ENCODE results near the gene PRRX2.

The PRRX2 gene

DNA sequence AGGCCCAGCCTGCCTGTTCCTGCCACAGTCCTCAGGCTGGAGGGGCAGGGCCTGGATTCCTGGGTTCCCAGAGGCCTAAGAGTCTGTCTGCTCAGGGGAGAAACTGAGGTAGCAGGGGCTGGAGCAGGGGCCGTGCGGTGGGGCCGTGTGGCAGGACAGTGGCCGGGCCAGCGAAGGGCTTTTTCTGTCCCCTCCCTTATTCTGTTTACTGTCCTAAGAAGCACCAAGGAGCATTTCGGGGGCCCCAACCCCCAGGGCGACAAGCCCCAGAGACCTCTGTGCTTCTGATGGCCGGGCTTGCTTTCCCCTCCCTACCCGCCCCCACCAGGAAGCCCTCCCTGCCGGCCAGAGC lies 16.7 kb upstream of the PRRX2 start:
- TF ChIP-seq, protein P1, sequence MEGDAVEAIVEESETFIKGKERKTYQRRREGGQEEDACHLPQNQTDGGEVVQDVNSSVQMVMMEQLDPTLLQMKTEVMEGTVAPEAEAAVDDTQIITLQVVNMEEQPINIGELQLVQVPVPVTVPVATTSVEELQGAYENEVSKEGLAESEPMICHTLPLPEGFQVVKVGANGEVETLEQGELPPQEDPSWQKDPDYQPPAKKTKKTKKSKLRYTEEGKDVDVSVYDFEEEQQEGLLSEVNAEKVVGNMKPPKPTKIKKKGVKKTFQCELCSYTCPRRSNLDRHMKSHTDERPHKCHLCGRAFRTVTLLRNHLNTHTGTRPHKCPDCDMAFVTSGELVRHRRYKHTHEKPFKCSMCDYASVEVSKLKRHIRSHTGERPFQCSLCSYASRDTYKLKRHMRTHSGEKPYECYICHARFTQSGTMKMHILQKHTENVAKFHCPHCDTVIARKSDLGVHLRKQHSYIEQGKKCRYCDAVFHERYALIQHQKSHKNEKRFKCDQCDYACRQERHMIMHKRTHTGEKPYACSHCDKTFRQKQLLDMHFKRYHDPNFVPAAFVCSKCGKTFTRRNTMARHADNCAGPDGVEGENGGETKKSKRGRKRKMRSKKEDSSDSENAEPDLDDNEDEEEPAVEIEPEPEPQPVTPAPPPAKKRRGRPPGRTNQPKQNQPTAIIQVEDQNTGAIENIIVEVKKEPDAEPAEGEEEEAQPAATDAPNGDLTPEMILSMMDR (IDR thresholded peaks at IDR 0.05; ENCODE audit: low read depth, low read length) = no peak
- no peak overlapping the region for H3K4me3 ChIP-seq (ENCODE audit: low read depth, low read length)
- H3K36me3 ChIP-seq = no peaks in the 10 kb centered on the region
- no peaks in the 10 kb centered on the region for H3K9me3 ChIP-seq
- H3K27me3 ChIP-seq = no peaks in the 10 kb centered on the region
- no peak for DNase-seq
- peaks cover 6% of the 10 kb centered on the region; the same call in 1 of the 2 replicates for H3K4me1 ChIP-seq

- Histone ChIP-seq H3K9me3 (no peaks in the 10 kb centered on the region), H3K36me3 (no peaks in the 10 kb centered on the region), H3K4me3 (ENCODE audit: low read depth, low read length) (no peak overlapping the region), H3K27me3 (no peaks in the 10 kb centered on the region), H3K4me1 (peaks cover 6% of the 10 kb centered on the region; the same call in 1 of the 2 replicates)
- no peak for DNase-seq
- TF ChIP-seq, protein P1 (IDR thresholded peaks at IDR 0.05; ENCODE audit: low read depth, low read length) = no peak
Observed at GRCh38 chr9:129649726-129650679, 15.4 kb upstream of the PRRX2 start.

DNA sequence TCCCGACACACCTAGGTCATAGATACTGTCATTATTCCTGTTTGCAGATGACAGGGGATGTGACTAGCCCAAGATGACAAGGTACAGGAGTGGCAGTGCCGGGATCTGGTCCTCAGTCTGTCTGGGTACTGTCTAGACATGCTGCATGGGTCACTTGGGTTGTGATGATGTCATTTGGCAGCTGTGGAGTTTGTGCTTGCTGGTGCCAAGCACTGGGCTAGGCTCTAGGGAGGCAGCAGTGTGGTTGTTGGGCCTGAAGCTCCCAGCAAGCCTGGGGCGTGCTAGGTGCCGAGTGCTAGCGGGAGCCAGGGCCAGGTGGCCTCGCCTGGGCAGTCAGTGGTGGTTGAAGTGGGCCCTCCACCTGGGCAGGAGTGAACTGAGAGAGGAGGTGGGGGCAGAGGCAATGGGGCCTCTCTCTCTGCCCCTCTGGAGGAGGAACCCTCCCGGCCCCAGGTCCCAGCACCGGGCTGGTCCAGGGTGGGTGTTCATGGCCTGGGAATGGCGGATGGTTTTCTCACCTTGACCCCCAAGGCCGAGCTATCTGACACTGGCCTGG lies 14.7 kb upstream of the PRRX2 start:
- Histone ChIP-seq H3K36me3 (no peaks in the 10 kb centered on the region), H3K4me3 (ENCODE audit: low read depth, low read length) (no peak overlapping the region), H3K9me3 (no peaks in the 10 kb centered on the region), H3K4me1 (peaks cover 6% of the 10 kb centered on the region; the same call in 1 of the 2 replicates), H3K27me3 (no peaks in the 10 kb centered on the region)
- TF ChIP-seq, protein P1 (IDR thresholded peaks at IDR 0.05; ENCODE audit: low read depth, low read length) = no peak
- no peak for DNase-seq

GRCh38 chr9:129653823-129654553 lies 11.5 kb upstream of the PRRX2 start:
- peaks cover 6% of the 10 kb centered on the region; the same call in 1 of the 2 replicates for H3K4me1 ChIP-seq
- H3K27me3 ChIP-seq = no peaks in the 10 kb centered on the region
- no peak overlapping the region for H3K4me3 ChIP-seq (ENCODE audit: low read depth, low read length)
- TF ChIP-seq, protein P1 (IDR thresholded peaks at IDR 0.05; ENCODE audit: low read depth, low read length) = no peak
- no peaks in the 10 kb centered on the region for H3K9me3 ChIP-seq
- no peaks in the 10 kb centered on the region for H3K36me3 ChIP-seq
- DNase-seq = no peak

DNA sequence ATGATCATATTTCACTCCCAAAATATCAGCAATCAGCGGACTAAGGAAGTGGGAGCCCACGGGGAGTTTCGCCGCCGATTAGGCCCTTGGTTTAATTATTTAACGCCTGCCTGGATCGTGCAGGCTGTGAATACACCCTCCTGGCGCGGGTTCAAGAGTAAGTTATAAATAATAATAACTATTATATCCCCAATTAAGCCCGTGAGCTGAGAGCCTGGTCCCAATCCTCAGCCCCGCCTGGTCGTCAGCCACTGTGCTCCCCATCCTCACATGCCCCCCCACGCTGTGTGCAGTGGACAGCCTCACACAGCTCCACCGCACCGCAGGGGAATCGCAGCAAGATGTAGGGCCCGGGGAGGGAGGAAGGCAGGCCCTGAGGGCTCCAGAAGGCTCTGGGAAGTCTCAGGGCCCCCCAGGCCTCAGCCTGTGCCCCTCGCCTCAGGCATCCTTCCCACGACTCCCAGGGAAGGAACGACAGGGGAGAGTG lies 10.8 kb upstream of the PRRX2 start:
- H3K27me3 ChIP-seq = no peaks in the 10 kb centered on the region

More for the DNA sequence above, 10.8 kb upstream of the PRRX2 start:
- peaks cover 3% of the 10 kb centered on the region; the same call in 1 of the 2 replicates for H3K4me1 ChIP-seq
- DNase-seq = no peak
- no peaks in the 10 kb centered on the region for H3K36me3 ChIP-seq
- TF ChIP-seq, protein P1 (IDR thresholded peaks at IDR 0.05; ENCODE audit: low read depth, low read length) = no peak
- H3K4me3 ChIP-seq (ENCODE audit: low read depth, low read length) = no peak overlapping the region
- H3K9me3 ChIP-seq = no peaks in the 10 kb centered on the region
